Ectodermal cell (in vitro differentiated cells): ENCODE data around the gene DCTN3.

Experiments used
- H3K27ac ChIP-seq: 2 replicates; pipeline ENCODE4 v1.7.0; 2013; ENCODE audit warnings: mild to moderate bottlenecking, low read depth, low read length; ENCODE audit not compliant: insufficient read depth, poor library complexity, severe bottlenecking
- H3K27me3 ChIP-seq: 2 replicates; pipeline ENCODE4 v1.7.0; 2013; ENCODE audit warnings: mild to moderate bottlenecking, low read length; ENCODE audit not compliant: insufficient read depth, control insufficient read depth, poor library complexity, severe bottlenecking
- H3K36me3 ChIP-seq: one replicate; pipeline ENCODE4 v1.7.0; 2013; ENCODE audit warnings: low read length; ENCODE audit not compliant: control insufficient read depth, insufficient read depth
- H3K4me1 ChIP-seq: one replicate; pipeline ENCODE4 v1.7.0; 2013; ENCODE audit warnings: low read length; ENCODE audit not compliant: control insufficient read depth, insufficient read depth
- H3K4me3 ChIP-seq: 2 replicates; pipeline ENCODE4 v1.7.0; 2013; ENCODE audit warnings: low read depth, low read length, control low read depth; ENCODE audit not compliant: insufficient read depth
- H3K9me3 ChIP-seq: 2 replicates; pipeline ENCODE4 v1.7.0; 2013; ENCODE audit warnings: mild to moderate bottlenecking, low read length, moderate library complexity; ENCODE audit not compliant: control insufficient read depth
- WGBS, 2 experiments: methylation state at CpG; one replicate each; pipeline ENCODE4 v1.1.7; 2013; ENCODE audit warnings: missing lambda C conversion rate in 2 of 2; 5-methylcytosine and 5-hydroxymethylcytosine counted together

Gene DCTN3

GRCh38 chr9:34655394-34655793 lies 35.1 kb upstream of the DCTN3 start:
- no peak overlapping the region for H3K4me3 ChIP-seq
- 70 to 71% methylated on average over 5 of the region's 5 CpGs for WGBS, 2 experiments
- no peaks in the 10 kb centered on the region for H3K9me3 ChIP-seq
- no peak overlapping the region for H3K27ac ChIP-seq
- no peaks in the 10 kb centered on the region for H3K27me3 ChIP-seq
- peaks cover 36% of the 10 kb centered on the region for H3K4me1 ChIP-seq
- no peaks in the 10 kb centered on the region for H3K36me3 ChIP-seq

- Histone ChIP-seq H3K27me3 (no peaks in the 10 kb centered on the region), H3K4me1 (peaks cover 36% of the 10 kb centered on the region), H3K4me3 (no peak overlapping the region), H3K36me3 (no peaks in the 10 kb centered on the region), H3K9me3 (no peaks in the 10 kb centered on the region), H3K27ac (peak overlapping the region; percentile 42)
- WGBS, 2 experiments, result 84 to 85% methylated on average over 10 to 11 of the region's 11 CpGs
Measured at GRCh38 chr9:34654323-34655051, 34.2 kb upstream of the DCTN3 start.

GRCh38 chr9:34653151-34654072 lies 33.1 kb upstream of the DCTN3 start:
- peaks cover 36% of the 10 kb centered on the region for H3K4me1 ChIP-seq
- 68 to 71% methylated on average over 11 of the region's 11 CpGs for WGBS, 2 experiments
- peak overlapping the region; percentile 42 for H3K27ac ChIP-seq
- no peaks in the 10 kb centered on the region for H3K27me3 ChIP-seq
- no peak overlapping the region for H3K4me3 ChIP-seq
- H3K9me3 ChIP-seq, result no peaks in the 10 kb centered on the region
- peaks cover 7% of the 10 kb centered on the region for H3K36me3 ChIP-seq

GRCh38 chr9:34652602-34653000 lies 32.3 kb upstream of the DCTN3 start:
- H3K27ac ChIP-seq, result no peak overlapping the region
- no peaks in the 10 kb centered on the region for H3K27me3 ChIP-seq
- peaks cover 41% of the 10 kb centered on the region for H3K4me1 ChIP-seq
- peaks cover 7% of the 10 kb centered on the region for H3K36me3 ChIP-seq
- 76 to 77% methylated on average over 5 of the region's 5 CpGs for WGBS, 2 experiments
- no peak overlapping the region for H3K4me3 ChIP-seq
- no peaks in the 10 kb centered on the region for H3K9me3 ChIP-seq

GRCh38 chr9:34651876-34652601 lies 31.7 kb upstream of the DCTN3 start, which contains the start of gene IL11RA:
TSS of gene IL11RA (plus strand) at chr9:34652185. CDS start at chr9:34655218, 3,033 bp downstream.
- WGBS, 2 experiments, result 5 to 6% methylated on average over 23 to 24 of the region's 24 CpGs
- H3K27ac ChIP-seq, result no peak within 1 kb of the TSS
- H3K4me3 ChIP-seq, result peak within 1 kb of the TSS; percentile 30
- H3K9me3 ChIP-seq, result no peaks in the 10 kb centered on the region
- no peaks in the 10 kb centered on the region for H3K27me3 ChIP-seq
- peaks cover 7% of the 10 kb centered on the region for H3K36me3 ChIP-seq
- H3K4me1 ChIP-seq, result peaks cover 46% of the 10 kb centered on the region

GRCh38 chr9:34651321-34651720 lies 31.0 kb upstream of the DCTN3 start:
- 87 to 89% methylated on average over 4 of the region's 4 CpGs for WGBS, 2 experiments
- Histone ChIP-seq H3K4me3 (peak overlapping the region; percentile 30), H3K36me3 (peaks cover 7% of the 10 kb centered on the region), H3K4me1 (peaks cover 47% of the 10 kb centered on the region), H3K27me3 (no peaks in the 10 kb centered on the region), H3K9me3 (no peaks in the 10 kb centered on the region), H3K27ac (no peak overlapping the region)

- Histone ChIP-seq H3K4me1 (peaks cover 51% of the 10 kb centered on the region), H3K27me3 (no peaks in the 10 kb centered on the region), H3K36me3 (peaks cover 7% of the 10 kb centered on the region), H3K9me3 (no peaks in the 10 kb centered on the region), H3K4me3 (no peak overlapping the region), H3K27ac (no peak overlapping the region)
- 89 to 93% methylated on average over 5 of the region's 5 CpGs for WGBS, 2 experiments
Measured at GRCh38 chr9:34650816-34651215, 30.5 kb upstream of the DCTN3 start.

- H3K27me3 ChIP-seq, result no peaks in the 10 kb centered on the region
- H3K4me3 ChIP-seq, result no peak overlapping the region
- no peaks in the 10 kb centered on the region for H3K9me3 ChIP-seq
- H3K27ac ChIP-seq, result no peak overlapping the region
- peaks cover 42% of the 10 kb centered on the region for H3K4me1 ChIP-seq
- peaks cover 7% of the 10 kb centered on the region for H3K36me3 ChIP-seq
- 94 to 96% methylated on average over 8 of the region's 8 CpGs for WGBS, 2 experiments
Measured at GRCh38 chr9:34648673-34649072, 28.4 kb upstream of the DCTN3 start.

- WGBS, 2 experiments, result 88 to 91% methylated on average over 10 of the region's 10 CpGs
- H3K36me3 ChIP-seq, result peaks cover 7% of the 10 kb centered on the region
- H3K27ac ChIP-seq, result no peak overlapping the region
- no peaks in the 10 kb centered on the region for H3K9me3 ChIP-seq
- peaks cover 32% of the 10 kb centered on the region for H3K4me1 ChIP-seq
- H3K27me3 ChIP-seq, result no peaks in the 10 kb centered on the region
- H3K4me3 ChIP-seq, result peak overlapping the region; percentile 49
Measured at GRCh38 chr9:34647651-34648050, 27.4 kb upstream of the DCTN3 start.

- Histone ChIP-seq H3K36me3 (peaks cover 7% of the 10 kb centered on the region), H3K27me3 (no peaks in the 10 kb centered on the region), H3K4me1 (peaks cover 26% of the 10 kb centered on the region), H3K9me3 (no peaks in the 10 kb centered on the region), H3K27ac (peak overlapping the region; percentile 52), H3K4me3 (peak overlapping the region; percentile 49)
- WGBS, 2 experiments, result 6 to 8% methylated on average over 8 of the region's 8 CpGs
Measured at GRCh38 chr9:34647084-34647403, 26.7 kb upstream of the DCTN3 start.
